IPS-NIHi7 (cell line): Measurements from ENCODE around the gene CHD2.
A peak's percentile ranks its signal among the peaks of the same experiment; 100 is the strongest.

Experiments
- DNase-seq: peaks from one replicate; pipeline ENCODE4 v3.0.0; 2012; ENCODE audit warnings: mixed read lengths; ENCODE audit errors: extremely low spot score

Gene CHD2

GRCh38 chr15:92930054-92930621 lies 30.0 kb downstream of the CHD2 start:
- no peak for DNase-seq

GRCh38 chr15:92930776-92931175 lies 30.7 kb downstream of the CHD2 start:
- DNase-seq = no peak

- no peak for DNase-seq
Observed at GRCh38 chr15:92932946-92933649, 33.0 kb downstream of the CHD2 start.

GRCh38 chr15:92933831-92934230 lies 33.7 kb downstream of the CHD2 start:
- no peak for DNase-seq

- DNase-seq = no peak
Observed at GRCh38 chr15:92934716-92935115, 34.6 kb downstream of the CHD2 start.

GRCh38 chr15:92936138-92936537 lies 36.0 kb downstream of the CHD2 start:
- no peak for DNase-seq

- no peak for DNase-seq
Observed at GRCh38 chr15:92936693-92937092, 36.6 kb downstream of the CHD2 start.

- DNase-seq = no peak
Observed at GRCh38 chr15:92937901-92938300, 37.8 kb downstream of the CHD2 start.

GRCh38 chr15:92938387-92938786 lies 38.3 kb downstream of the CHD2 start:
- DNase-seq = no peak

GRCh38 chr15:92941668-92942067 lies 41.5 kb downstream of the CHD2 start:
- no peak for DNase-seq

- no peak for DNase-seq
Observed at GRCh38 chr15:92942706-92943105, 42.6 kb downstream of the CHD2 start.

- DNase-seq = no peak
Observed at GRCh38 chr15:92943581-92943980, 43.5 kb downstream of the CHD2 start.

- no peak for DNase-seq
Observed at GRCh38 chr15:92944946-92945521, 44.9 kb downstream of the CHD2 start.

- DNase-seq = no peak
Observed at GRCh38 chr15:92947071-92947730, 47.1 kb downstream of the CHD2 start.

- no peak for DNase-seq
Observed at GRCh38 chr15:92949604-92950249, 49.6 kb downstream of the CHD2 start.

GRCh38 chr15:92951800-92952457 lies 51.8 kb downstream of the CHD2 start:
- DNase-seq = no peak

- no peak for DNase-seq
Observed at GRCh38 chr15:92952458-92952850, 52.3 kb downstream of the CHD2 start.

GRCh38 chr15:92953566-92953965 lies 53.4 kb downstream of the CHD2 start:
- DNase-seq = no peak

GRCh38 chr15:92954002-92954401 lies 53.9 kb downstream of the CHD2 start:
- DNase-seq = no peak

GRCh38 chr15:92954578-92954977 lies 54.5 kb downstream of the CHD2 start:
- DNase-seq = peak; percentile 40

- no peak for DNase-seq
Observed at GRCh38 chr15:92955706-92956105, 55.6 kb downstream of the CHD2 start.

GRCh38 chr15:92958105-92958504 lies 58.0 kb downstream of the CHD2 start:
- DNase-seq = no peak
